Sigmoid colon (tissue), 7 donors: ENCODE data around the gene CACNG6. TPM values are rescaled to one million over a fixed set of nuclear protein-coding genes. Genes with fewer than 3 reads are reported as not detected.

Experiments
- DNase-seq: peaks from one replicate; pipeline ENCODE4 v3.0.0-alpha.2; 2019
- H3K27ac ChIP-seq, 4 donors: fragments of 200-600 bp; sonication (generic); one replicate each; pipeline ENCODE4 v1.5.1; 2016 to 2019; ENCODE audit warnings: mild to moderate bottlenecking in 1 of 4
- H3K27me3 ChIP-seq, 3 donors: fragments of 200-600 bp; sonication (generic); one replicate each; pipeline ENCODE4 v1.5.1; 2019; ENCODE audit warnings: mild to moderate bottlenecking in 1 of 3
- H3K36me3 ChIP-seq, 4 donors: fragments of 200-600 bp; sonication (generic); one replicate each; pipeline ENCODE4 v1.5.1; 2016 to 2019
- H3K4me1 ChIP-seq, 4 donors: fragments of 200-600 bp; sonication (generic); one replicate each; pipeline ENCODE4 v1.5.1; 2017 to 2019
- H3K4me3 ChIP-seq, 4 donors: fragments of 200-600 bp; sonication (generic); one replicate each; pipeline ENCODE4 v1.5.1; 2017 to 2019; ENCODE audit warnings: mild to moderate bottlenecking in 2 of 4, moderate library complexity in 1 of 4
- H3K9me3 ChIP-seq, 4 donors: fragments of 200-600 bp in 3 of 4; sonication (generic) in 3 of 4; one replicate each; pipeline versions ENCODE4 v1.5.1 to v1.6.1; 2013 to 2019
- CTCF ChIP-seq, 4 experiments: fragments of 450-650 bp in 3 of 4; fragments of 200-600 bp in 1 of 4; IDR thresholded peaks; one replicate each; pipeline ENCODE4 v1.5.1; 2016 to 2019; ENCODE audit warnings: antibody characterized with exemption in 4 of 4, mild to moderate bottlenecking in 3 of 4, moderate library complexity in 2 of 4
- EP300 ChIP-seq, 4 donors: sonication (generic); formaldehyde crosslinking; IDR thresholded peaks; one replicate each; pipeline ENCODE4 v1.6.1; 2017; ENCODE audit warnings: antibody characterized with exemption in 4 of 4
- POLR2A ChIP-seq, 2 donors: fragments of 450-650 bp; IDR thresholded peaks; one replicate each; pipeline ENCODE4 v1.6.1; 2016; ENCODE audit warnings: antibody characterized with exemption in 2 of 2, mild to moderate bottlenecking in 2 of 2, moderate library complexity in 2 of 2
- POLR2AphosphoS5 ChIP-seq, 4 donors: sonication (generic); formaldehyde crosslinking; IDR thresholded peaks; one replicate each; pipeline ENCODE4 v1.6.1; 2017; ENCODE audit warnings: antibody characterized with exemption in 4 of 4
- WGBS, 2 donors: extraction: QIAGEN DNeasy Blood & Tissue Kit; methylation state at CpG; one replicate each; pipeline ENCODE4 v1.1.7; 2013; 5-methylcytosine and 5-hydroxymethylcytosine counted together
- intact Hi-C: fragments of 100-400 bp; cut with DNase I; formaldehyde crosslinking; loops from one replicate; pipeline ENCODE4 v1.15.1; 2023
- polyA plus RNA-seq, 3 donors: library from polyadenylated mRNA; stranded (reverse); fragments of 200-250 nt; gene quantifications; one replicate each; pipeline ENCODE4 v1.2.3, GENCODE V29; 2013
- total RNA-seq, 4 donors: library from RNA; depleted of rRNA; stranded (reverse); fragments of >200 nt; gene quantifications; one replicate each; pipeline ENCODE4 v1.1.0, GENCODE V29; 2016
- donor health status: healthy with polysubstance abuse.
- donor health status: Bipolar disorder and iron deficiency.
- donor health status: healthy.

CACNG6 gene
- total and polyA plus RNA-seq, 7 donors = not detected

GRCh38 chr19:53980539-53981375 lies 10.7 kb upstream of the CACNG6 start:
- DNase-seq = no peak
- intact Hi-C loops = no loop called here
- Histone ChIP-seq H3K27me3 (peaks cover 36 to 87% (median 71%) of the 10 kb centered on the region in 3 donors), H3K4me1 (peaks cover 0 to 35% (median 26%) of the 10 kb centered on the region in 4 donors), H3K4me3 (peak overlapping the region in 1 of 4 donors; percentile 23), H3K27ac (no peak overlapping the region), H3K36me3 (no peaks in the 10 kb centered on the region), H3K9me3 (no peaks in the 10 kb centered on the region)
- TF ChIP-seq POLR2A (IDR thresholded peaks at IDR 0.05) (no peak), CTCF (IDR thresholded peaks at IDR 0.05) (no peak), EP300 (IDR thresholded peaks at IDR 0.05) (no peak), POLR2AphosphoS5 (IDR thresholded peaks at IDR 0.05) (no peak)
- 17 to 31% methylated on average over 20 of the region's 20 CpGs for WGBS, 2 donors

- peaks cover 36 to 80% (median 65%) of the 10 kb centered on the region in 3 donors for H3K27me3 ChIP-seq
- H3K36me3 ChIP-seq = no peaks in the 10 kb centered on the region
- no peak overlapping the region for H3K27ac ChIP-seq
- no peak for TF ChIP-seq CTCF (IDR thresholded peaks at IDR 0.05)
- no peak for TF ChIP-seq EP300 (IDR thresholded peaks at IDR 0.05)
- WGBS, 2 donors = 65 to 69% methylated on average over 13 of the region's 13 CpGs
- peaks cover 0 to 35% (median 26%) of the 10 kb centered on the region in 4 donors for H3K4me1 ChIP-seq
- no peak for DNase-seq
- intact Hi-C loops = no loop called here
- no peak overlapping the region for H3K4me3 ChIP-seq
- H3K9me3 ChIP-seq = no peaks in the 10 kb centered on the region
These were observed 10.0 kb upstream of the CACNG6 start for GRCh38 chr19:53981376-53981951.

- peak overlapping the region in 3 of 4 donors; percentile 16 to 34 (median 33) for H3K4me3 ChIP-seq
- 5 to 7% methylated on average over 62 of the region's 62 CpGs for WGBS, 2 donors
These were observed 9.4 kb upstream of the CACNG6 start for GRCh38 chr19:53982001-53982451.

GRCh38 chr19:53982611-53983010 lies 8.8 kb upstream of the CACNG6 start:
- Histone ChIP-seq H3K9me3 (no peaks in the 10 kb centered on the region), H3K4me1 (peaks cover 0 to 34% (median 25%) of the 10 kb centered on the region in 4 donors), H3K36me3 (no peaks in the 10 kb centered on the region), H3K27me3 (peaks cover 36 to 69% (median 59%) of the 10 kb centered on the region in 3 donors), H3K27ac (no peak overlapping the region), H3K4me3 (peak overlapping the region in 2 of 4 donors; percentile 21 to 31)
- DNase-seq = no peak
- TF ChIP-seq CTCF (IDR thresholded peaks at IDR 0.05) = no peak
- TF ChIP-seq EP300 (IDR thresholded peaks at IDR 0.05) = no peak
- no peak for TF ChIP-seq POLR2A (IDR thresholded peaks at IDR 0.05)
- TF ChIP-seq POLR2AphosphoS5 (IDR thresholded peaks at IDR 0.05) = no peak
- intact Hi-C loops = no loop called here
- 1 to 3% methylated on average over 60 to 61 of the region's 61 CpGs for WGBS, 2 donors

More at GRCh38 chr19:53982001-53982451, 9.4 kb upstream of the CACNG6 start:
- Histone ChIP-seq H3K27ac (no peak overlapping the region), H3K36me3 (no peaks in the 10 kb centered on the region), H3K4me1 (peaks cover 0 to 35% (median 26%) of the 10 kb centered on the region in 4 donors), H3K27me3 (peaks cover 36 to 75% (median 61%) of the 10 kb centered on the region in 3 donors), H3K9me3 (no peaks in the 10 kb centered on the region)
- no peak for DNase-seq
- TF ChIP-seq POLR2A (IDR thresholded peaks at IDR 0.05) = no peak
- TF ChIP-seq CTCF (IDR thresholded peaks at IDR 0.05) = no peak
- TF ChIP-seq EP300 (IDR thresholded peaks at IDR 0.05) = no peak
- no peak for TF ChIP-seq POLR2AphosphoS5 (IDR thresholded peaks at IDR 0.05)
- intact Hi-C loops = no loop called here
